ENCODE data around the gene PUS7.
"Not testable (repeated sequence)": the region's sequence is repeated elsewhere in the genome, so short reads cannot be mapped to it uniquely, and the experiment has no call there.

Gene PUS7

DNA sequence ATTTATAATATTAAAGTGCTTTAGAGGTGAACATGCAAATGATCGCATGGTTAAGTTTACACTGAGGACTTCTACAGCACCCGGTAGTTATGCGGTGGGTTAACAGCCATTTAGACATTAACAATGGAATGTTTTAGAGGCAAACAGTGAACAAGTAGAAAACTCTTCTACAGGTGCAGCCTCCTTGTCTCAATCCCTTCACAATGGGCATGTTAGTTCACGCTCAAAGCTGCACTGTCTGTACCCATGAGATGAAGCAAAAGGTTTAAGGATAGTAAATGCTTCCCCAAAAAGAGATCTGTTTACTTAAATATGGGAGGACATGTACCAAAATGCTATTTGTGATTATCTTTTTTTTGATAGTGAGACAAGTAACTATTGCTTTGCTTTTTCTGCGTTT is 25.1 kb downstream of the PUS7 start:
- DNase-seq (ENCODE audit: low read depth) = no peak

- peak; percentile 10 for DNase-seq (ENCODE audit: low read depth)
Observed at GRCh38 chr7:105496521-105496920, 25.6 kb downstream of the PUS7 start.

- peak; percentile 79 for DNase-seq (ENCODE audit: low read depth)
Observed at GRCh38 chr7:105493923-105494315, 28.2 kb downstream of the PUS7 start.

DNA sequence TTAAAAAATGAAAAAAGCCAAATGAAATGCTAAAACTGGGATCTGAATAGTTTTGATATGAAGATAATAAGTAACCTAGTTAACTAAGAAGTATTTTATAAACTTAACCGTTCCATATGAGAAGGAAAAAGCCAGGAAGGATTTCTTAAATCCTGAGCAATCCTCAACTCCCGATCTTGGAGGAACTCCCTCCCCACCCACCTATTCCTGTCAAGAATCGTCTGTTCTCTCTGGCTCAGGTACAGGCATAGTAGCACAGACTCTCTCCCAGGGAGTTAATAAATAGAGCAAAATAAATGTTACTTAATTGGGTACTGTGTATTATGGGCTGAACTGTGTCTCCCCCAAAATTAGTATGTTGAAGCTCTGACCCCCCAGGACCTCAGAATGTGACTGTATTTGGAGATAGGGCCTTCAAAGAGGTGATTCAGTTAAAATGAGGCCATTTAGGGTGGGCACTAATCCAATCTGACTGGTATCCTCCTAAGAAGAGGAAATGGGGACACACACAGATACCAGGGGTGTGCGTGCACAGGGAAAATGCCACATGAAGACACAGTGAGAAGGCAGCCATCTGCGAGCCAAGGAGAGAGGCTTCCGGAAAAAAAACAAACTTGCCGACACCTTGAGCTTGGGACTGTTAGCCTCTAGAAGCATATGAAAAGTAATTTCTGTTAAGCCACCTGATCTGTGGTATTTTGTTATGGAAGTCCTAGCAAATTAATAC is 28.7 kb downstream of the PUS7 start:
- no peak for DNase-seq (ENCODE audit: low read depth)

GRCh38 chr7:105489409-105489808 is 32.7 kb downstream of the PUS7 start:
- no peak for DNase-seq (ENCODE audit: low read depth)

GRCh38 chr7:105487579-105488571 is 34.2 kb downstream of the PUS7 start:
- peak; percentile 55 for DNase-seq (ENCODE audit: low read depth)

DNA sequence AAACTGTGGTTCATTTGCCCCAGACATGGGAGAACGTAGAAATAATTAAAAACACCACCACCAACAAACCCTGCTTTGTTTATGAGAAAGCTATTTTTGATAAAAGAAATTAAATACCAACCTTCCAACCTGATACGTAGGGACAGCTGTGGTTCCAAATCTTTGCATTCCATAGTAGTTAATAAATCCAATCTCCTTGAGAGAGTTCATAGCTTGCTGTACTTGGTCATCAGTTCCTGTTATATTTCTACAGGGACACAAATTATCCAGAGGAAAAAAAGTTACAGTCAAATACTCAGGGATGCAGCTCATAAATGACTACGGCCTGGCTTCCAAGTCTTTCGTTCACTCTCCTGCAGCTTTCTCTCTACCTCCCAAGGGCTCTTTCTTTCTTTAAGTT is 41.1 kb downstream of the PUS7 start:
- DNase-seq (ENCODE audit: low read depth) = peak; percentile 5

DNA sequence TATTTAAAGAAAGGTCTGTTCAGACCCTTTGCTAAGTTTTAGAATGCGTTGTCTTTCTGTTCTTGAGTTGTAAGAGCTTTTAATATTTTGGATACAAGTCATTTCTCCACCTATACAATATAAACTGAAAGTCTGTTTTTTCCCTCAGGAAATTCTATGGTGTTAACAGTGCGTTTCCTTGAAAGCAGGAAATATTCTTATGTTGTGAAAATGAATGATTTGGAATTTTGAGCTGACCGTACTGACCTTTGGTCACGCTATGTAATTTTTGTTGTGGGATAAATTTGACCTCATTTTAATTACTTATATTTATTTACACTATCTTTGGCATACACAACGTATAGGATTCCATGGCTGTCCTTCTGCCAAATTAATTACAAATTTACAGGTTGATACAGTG is 43.5 kb downstream of the PUS7 start:
- DNase-seq (ENCODE audit: low read depth) = no peak

- no peak for DNase-seq (ENCODE audit: low read depth)
Observed at GRCh38 chr7:105477908-105478307, 44.2 kb downstream of the PUS7 start.

- no peak for DNase-seq (ENCODE audit: low read depth)
Observed at GRCh38 chr7:105474045-105474444, 48.0 kb downstream of the PUS7 start.

DNA sequence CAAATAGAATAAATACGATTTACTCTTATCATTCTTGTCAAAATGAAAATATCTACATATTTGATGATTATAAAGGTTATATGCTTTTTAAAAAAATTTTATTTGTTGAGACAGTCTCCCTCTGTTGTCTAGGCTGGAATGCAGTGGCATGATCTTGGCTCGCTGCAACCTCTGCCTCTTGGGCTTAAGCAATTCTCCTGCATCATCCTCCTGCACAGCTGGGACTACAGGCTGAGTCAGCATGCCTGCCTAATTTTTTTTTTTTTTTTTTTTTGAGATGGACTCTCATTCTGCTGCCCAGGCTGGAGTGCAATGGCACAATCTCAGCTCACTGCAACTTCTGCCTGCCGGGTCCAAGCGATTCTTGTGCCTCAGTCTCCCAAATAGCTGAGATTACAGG is 48.9 kb downstream of the PUS7 start:
- DNase-seq (ENCODE audit: low read depth) = peak; percentile 59

DNA sequence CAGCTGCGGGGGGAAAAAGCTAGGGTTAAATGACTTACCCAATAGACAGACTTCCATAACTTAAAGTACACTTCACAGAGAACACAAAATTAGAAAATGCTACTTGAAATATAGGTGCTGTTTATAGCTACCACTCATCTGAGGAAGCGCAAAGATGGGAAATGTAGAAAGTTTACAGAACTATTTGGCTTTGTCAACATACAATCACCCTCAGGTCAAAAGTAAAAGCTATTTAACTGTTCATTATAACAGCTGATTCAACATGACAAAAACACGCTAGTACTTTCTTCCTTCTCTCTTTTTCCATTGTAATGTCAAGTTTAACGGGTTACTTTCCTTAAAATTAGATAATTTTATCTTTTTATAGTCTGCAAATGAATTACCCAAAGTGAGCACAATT is 51.2 kb downstream of the PUS7 start:
- no peak for DNase-seq (ENCODE audit: low read depth)

DNA sequence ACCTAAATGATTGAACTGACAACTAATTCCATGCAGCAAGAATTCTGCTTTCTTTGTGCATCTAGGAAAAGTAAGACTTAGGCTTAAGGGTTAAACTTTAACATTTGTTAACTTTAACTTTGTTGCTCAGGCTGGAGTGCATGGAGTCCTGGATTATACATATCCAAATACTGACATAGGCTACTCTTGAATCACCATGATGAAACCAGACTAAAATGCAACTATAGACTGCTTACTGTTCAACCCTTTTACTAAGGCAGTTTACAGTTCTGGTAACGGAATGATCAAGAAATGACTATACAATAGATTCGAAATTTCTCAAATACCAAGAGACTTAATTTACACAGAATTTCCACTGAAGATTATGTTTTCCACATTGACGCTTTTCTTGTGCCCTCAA is 52.0 kb downstream of the PUS7 start:
- DNase-seq (ENCODE audit: low read depth) = no peak

DNA sequence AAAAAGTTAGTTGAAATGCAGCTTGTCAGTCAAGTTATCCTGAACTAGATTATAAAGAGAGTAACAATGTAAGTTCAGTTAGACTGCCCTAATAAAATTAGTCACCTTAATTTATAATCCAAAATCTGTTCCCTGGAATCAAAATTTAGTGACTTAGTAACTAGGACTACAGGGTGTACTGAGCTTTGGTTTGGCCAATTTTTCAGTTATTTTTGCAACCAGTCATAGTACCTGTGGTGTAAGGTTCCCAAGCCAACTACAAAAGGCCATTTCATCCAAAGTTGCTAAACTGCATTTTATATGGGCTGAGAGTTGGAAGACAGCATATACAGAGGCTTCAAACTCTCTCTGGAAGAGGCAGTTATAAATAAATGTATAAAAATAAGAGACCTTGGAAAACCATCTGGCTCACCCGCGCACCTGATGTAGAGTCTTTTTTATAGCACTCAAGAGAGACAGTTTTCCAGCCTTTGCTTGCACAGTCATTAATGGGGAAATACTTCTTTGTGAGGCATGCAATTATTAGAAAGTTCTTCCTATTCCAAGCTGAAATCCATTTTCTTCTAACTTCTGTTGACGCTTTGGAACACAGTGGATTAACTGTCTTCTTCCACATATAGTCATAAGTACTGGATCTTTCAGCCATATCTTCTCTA is 59.2 kb downstream of the PUS7 start:
- no peak for DNase-seq (ENCODE audit: low read depth)

DNA sequence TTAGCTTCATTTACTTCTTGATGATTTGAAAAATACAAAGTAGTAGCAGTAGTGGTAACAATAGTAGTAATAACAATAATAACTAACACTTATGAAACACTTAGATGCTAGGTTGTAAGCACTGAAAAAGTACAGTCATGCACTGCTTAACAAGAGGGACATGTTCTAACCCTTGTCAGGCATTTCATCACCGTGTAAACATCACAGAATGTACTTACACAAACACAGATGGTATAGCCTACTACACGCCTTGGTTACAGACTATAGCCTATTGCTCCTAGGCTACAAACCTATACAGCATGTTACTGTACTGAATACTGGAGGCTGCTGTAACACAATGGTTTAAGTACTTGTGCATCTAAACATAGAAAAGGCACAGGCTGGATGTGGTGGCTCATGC is 60.6 kb downstream of the PUS7 start:
- no peak for DNase-seq (ENCODE audit: low read depth)

- DNase-seq (ENCODE audit: low read depth) = no peak
Observed at GRCh38 chr7:105457619-105458225, 64.3 kb downstream of the PUS7 start.

- DNase-seq (ENCODE audit: low read depth) = no peak
Observed at GRCh38 chr7:105454921-105455320, 67.2 kb downstream of the PUS7 start.

DNA sequence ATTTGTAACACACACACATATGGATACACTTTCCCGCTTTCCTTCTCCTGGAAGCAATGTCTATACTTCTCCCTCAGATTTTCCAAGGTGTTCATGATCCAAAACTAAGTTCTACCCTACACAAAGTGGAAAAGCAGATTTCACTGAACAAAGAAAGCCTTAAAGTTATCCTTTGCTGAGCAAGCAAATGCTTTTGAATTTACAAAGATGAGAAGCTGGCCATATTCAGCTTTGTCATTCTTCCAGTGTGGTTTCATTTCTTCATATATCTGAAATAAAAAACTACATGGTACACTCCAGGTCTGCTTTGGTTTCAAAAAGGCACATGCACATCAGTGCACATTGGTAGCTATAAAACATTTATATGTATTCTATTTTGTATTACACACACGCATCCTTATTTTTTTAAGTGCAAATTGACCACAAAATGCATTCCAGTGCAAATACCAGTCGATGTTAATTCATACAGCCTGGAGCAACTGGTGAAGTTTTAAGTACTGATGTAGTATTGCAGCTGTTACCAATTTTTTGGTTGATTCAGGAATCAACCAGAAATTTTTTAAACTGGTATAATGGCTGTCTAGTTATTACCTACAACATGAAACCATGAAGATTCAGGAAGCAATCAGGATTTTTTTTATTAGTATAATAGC is 67.8 kb downstream of the PUS7 start:
- peak; percentile 82 for DNase-seq (ENCODE audit: low read depth)

DNA sequence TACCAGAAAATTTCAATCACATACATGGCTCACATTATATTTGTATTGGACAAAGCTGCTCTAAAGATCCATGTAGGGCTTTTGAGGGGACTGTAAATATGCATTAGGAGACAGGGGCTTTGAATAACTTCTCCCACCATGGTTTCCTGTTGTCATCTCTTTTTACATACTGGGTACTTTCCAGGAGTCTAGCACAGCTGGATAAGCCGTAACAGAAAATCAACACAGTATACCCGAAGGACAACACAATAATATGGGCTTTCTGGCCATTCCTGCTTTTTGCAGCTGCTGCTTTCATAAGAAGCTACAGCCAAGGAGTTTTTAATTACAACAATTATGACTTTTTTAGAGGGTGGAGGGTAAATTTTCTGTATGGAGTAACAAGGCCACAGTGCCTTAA is 70.0 kb downstream of the PUS7 start:
- no peak for DNase-seq (ENCODE audit: low read depth)

GRCh38 chr7:105450870-105451269 is 71.2 kb downstream of the PUS7 start:
- not testable (repeated sequence) for DNase-seq (ENCODE audit: low read depth)

- DNase-seq (ENCODE audit: low read depth) = no peak
Observed at GRCh38 chr7:105450177-105450861, 71.8 kb downstream of the PUS7 start.
